NCI-H1417 (cell line): ENCODE results near the gene CYSRT1.
"Not testable (repeated sequence)": the region's sequence is repeated elsewhere in the genome, so short reads cannot be mapped to it uniquely, and the experiment has no call there.

Experiments used
- DNase-seq, 3 experiments: peaks; one replicate each; lab custom pipeline; 2025; lab: John Stamatoyannopoulos, UW

The CYSRT1 gene

DNA sequence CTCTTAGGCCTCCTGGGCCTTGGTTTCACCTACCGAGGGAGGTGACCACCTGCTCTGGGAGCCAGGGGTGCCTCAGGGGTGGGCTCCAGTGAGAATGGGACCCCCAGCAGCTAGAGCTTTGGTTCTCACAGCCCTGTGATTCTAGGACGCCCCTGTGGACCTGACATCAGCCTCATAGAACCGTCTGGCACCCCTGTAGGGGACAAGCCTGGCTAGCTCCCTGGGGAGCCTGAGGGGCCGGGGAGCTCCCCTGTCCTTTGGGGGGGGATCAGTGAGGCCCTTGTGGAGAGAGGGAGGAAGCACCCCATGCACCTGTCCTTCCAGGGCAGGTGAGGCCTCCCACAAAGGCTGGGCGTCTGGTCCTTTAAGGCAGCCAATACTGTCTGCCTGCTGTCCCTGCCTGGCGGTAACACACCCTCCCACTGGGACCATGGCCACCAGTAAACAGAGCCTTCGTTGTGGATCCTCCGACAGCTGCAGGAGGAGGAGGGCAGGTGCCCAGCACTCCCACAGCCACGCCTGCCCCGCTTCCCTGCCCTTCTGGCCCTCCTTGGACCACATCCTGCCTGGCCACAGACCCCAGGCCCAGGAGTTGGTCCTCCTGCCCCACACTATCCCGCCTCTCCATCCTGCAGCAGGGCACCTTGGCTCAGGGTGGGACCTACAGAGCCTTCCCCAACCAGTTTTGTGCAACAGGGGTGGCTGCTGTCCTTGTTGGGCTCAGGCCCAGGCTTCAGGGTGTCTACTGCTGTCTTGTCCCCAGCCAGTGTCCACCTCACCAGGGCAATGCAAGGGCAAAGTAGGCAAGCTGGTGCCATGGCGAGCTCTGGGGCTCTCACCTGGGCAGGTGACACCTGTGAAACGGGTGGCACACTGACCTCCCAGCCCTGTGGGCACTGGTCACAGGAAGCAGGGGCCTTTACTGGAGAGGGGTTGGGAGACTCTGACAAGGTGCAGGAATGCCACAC lies 13.1 kb downstream of the CYSRT1 start:
- peak; percentile 40 to 80 (median 64) for DNase-seq

DNA sequence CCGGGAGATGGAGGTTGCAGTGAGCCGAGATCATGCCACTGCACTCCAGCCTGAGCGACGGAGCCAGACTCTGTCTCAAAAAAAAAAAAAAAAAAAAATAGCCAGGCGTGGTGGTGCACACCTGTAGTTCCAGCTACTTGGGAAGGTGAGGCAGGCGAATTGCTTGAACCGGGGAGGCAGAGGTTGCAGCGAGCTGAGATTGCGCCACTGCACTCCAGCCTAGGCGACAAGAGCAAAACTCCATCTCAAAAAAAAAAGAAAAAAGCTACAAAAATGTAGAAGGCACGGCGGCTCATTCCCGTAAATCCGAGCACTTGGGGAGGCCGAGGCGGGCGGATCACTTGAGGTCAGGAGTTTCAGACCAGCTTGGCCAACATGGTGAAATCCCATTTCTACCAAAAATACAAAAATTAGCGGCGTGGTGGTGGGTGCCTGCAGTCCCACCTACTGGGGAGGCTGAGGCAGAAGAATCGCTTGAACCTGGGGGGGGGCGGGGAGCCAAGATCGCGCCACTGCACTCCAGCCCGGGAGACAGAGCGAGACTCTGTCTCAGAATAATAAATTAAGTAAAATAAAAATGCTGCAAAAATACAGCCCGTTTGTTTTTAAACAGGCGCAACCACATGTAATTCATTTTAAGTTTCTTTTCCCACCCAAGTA lies 14.7 kb downstream of the CYSRT1 start:
- DNase-seq: not testable (repeated sequence)

DNA sequence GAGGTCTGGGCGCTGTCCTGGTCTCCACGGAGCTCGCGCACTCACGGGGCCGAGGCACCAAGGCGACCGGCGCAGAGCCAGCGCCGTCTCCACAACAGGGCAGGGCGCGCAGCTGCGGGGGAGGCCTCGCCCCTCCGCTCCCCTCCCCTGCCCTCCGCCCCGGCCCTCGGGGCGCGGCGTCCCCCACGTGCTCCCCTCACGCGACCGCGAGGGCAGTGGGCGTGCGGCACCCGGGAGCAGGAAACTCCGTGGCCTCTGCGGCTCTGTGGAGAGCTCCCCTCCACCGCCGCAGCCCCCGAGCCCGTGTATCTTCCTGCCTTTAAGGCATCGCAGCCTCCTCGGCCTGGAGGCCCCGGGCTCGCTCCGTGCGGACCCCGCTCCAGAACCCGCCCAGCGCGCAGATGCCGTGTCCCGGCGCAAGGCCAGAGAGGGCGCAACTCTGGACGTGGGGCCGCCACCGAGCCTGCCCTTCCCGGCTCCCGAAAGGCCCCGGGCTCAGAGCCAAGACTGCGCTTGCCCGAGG lies 15.4 kb downstream of the CYSRT1 start:
- DNase-seq: peak; percentile 49 to 97 (median 94)

DNA sequence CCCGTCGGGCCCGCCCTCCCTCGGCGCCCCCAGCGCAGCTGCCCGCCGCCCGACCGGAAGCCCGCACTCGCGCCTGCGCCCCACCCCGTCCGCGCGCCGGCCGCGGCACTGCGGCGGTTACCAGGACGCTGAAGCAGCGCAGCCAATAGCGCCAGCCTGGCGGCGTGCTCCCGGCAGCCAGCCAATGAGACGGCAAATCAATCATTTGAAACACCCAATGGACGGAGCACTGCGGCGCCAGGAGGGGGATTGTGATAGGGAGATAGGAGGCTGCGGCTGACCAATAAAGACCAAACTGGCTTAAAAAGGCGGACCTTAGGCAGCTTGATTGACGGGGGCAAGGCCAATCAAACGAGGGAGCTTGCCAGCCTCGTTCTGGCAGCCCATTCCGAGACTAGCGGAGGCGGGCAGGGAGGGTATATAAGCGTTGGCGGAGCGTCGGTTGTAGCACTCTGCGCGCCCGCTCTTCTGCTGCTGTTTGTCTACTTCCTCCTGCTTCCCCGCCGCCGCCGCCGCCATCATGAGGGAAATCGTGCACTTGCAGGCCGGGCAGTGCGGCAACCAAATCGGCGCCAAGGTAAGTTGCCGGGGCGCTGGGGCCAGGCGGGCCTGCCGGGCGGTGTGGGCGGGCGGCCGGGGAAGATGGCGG lies 16.0 kb downstream of the CYSRT1 start, which contains the start of gene TUBB4B:
Gene TUBB4B, plus strand, starts transcription at position 447 of the 649 bp plus-strand sequence. Its CDS starts 74 bp downstream, at position 521.
- peak; percentile 94 to 100 (median 100) for DNase-seq

DNA sequence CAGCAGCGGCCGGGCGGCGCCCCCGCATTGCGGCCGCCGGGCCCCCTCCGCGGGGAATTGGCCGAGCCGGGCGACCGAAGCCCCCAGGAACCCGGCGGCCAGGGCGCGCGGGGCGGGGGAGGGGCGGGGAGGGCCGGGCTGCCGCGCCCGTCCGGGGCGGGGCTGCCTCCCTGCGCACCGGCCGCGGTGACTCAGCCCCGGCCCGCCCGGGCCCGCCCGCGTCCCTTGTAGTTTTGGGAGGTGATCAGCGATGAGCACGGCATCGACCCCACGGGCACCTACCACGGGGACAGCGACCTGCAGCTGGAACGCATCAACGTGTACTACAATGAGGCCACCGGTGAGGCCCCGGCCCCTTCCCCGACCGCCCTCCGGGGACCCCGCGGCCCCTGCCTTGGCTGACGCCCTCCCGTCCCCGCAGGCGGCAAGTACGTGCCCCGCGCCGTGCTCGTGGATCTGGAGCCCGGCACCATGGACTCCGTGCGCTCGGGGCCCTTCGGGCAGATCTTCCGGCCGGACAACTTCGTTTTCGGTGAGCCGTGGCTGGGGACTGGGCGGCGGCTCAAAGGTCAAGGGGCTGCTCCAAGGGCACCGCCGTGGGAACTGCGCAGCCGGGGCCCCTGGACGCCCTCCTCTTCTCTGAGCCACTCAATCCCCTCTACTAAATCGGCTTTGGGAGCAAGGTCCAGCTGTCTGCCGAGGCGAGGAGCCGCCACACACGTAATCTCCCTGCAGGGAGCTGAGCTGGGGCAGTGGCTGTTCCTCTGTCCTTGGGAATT lies 16.7 kb downstream of the CYSRT1 start:
- peak in 2 of 3 experiments; percentile 45 to 72 for DNase-seq

DNA sequence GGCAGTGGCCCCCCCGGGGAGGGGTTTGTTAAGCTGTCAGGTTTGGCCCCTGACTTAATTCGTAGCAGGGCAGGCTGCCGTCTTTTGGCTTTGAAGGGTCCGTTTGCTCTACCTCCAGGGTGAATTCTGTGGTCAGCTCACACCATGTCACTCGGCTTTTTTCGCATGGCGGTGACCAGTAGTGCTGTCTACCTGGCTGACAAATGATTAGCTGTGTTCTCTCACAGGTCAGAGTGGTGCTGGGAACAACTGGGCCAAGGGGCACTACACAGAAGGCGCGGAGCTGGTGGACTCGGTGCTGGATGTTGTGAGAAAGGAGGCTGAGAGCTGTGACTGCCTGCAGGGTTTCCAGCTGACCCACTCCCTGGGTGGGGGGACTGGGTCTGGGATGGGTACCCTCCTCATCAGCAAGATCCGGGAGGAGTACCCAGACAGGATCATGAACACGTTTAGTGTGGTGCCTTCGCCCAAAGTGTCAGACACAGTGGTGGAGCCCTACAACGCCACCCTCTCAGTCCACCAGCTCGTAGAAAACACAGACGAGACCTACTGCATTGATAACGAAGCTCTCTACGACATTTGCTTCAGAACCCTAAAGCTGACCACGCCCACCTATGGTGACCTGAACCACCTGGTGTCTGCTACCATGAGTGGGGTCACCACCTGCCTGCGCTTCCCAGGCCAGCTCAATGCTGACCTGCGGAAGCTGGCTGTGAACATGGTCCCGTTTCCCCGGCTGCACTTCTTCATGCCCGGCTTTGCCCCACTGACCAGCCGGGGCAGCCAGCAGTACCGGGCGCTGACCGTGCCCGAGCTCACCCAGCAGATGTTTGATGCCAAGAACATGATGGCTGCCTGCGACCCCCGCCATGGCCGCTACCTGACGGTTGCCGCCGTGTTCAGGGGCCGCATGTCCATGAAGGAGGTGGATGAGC lies 17.6 kb downstream of the CYSRT1 start:
- peak in 1 of 3 experiments; percentile 55 for DNase-seq

DNA sequence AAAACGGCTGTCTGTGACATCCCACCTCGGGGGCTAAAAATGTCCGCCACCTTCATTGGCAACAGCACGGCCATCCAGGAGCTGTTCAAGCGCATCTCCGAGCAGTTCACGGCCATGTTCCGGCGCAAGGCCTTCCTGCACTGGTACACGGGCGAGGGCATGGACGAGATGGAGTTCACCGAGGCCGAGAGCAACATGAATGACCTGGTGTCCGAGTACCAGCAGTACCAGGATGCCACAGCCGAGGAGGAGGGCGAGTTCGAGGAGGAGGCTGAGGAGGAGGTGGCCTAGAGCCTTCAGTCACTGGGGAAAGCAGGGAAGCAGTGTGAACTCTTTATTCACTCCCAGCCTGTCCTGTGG lies 18.3 kb downstream of the CYSRT1 start:
- DNase-seq: peak in 1 of 3 experiments; percentile 48

DNA sequence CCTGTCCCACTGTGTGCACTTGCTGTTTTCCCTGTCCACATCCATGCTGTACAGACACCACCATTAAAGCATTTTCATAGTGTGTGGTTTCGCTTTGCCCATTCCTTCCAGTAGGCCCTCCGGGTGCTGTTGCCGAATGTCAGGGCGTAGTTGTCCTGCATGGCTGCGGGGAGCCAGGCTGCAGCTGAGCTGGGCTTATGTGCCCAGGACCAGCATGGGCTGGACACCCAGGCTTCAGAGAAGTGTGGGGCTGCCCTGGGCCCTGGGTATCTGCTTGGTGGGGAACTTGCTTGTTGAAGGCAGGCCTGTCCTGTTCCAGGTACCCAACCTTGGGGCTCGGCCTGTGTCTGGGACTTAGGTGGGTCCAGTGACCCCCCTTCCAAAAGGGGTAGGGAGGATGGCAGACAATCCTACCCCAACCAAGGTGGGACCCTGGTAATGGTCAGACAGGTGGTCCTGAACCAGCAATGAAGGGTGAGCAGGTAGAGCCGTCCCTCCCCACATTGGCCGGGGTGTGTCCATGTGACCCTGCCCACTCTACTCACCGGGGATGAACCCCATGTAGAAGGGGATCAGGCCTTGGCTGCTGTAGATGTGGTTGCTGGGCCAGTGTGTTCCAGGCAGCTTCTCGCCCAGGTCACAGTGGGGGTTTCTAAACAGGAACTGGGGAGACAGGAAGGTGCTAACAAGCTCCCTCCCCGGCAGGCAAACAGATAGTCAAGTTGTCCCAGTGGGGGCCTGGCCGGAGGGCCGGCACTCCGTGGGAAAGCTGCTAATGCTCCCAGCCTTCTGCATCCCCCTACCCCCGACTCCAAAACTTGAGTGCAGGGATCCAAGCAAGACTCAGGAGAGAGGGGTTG lies 18.9 kb downstream of the CYSRT1 start:
- peak in 1 of 3 experiments; percentile 73 for DNase-seq

DNA sequence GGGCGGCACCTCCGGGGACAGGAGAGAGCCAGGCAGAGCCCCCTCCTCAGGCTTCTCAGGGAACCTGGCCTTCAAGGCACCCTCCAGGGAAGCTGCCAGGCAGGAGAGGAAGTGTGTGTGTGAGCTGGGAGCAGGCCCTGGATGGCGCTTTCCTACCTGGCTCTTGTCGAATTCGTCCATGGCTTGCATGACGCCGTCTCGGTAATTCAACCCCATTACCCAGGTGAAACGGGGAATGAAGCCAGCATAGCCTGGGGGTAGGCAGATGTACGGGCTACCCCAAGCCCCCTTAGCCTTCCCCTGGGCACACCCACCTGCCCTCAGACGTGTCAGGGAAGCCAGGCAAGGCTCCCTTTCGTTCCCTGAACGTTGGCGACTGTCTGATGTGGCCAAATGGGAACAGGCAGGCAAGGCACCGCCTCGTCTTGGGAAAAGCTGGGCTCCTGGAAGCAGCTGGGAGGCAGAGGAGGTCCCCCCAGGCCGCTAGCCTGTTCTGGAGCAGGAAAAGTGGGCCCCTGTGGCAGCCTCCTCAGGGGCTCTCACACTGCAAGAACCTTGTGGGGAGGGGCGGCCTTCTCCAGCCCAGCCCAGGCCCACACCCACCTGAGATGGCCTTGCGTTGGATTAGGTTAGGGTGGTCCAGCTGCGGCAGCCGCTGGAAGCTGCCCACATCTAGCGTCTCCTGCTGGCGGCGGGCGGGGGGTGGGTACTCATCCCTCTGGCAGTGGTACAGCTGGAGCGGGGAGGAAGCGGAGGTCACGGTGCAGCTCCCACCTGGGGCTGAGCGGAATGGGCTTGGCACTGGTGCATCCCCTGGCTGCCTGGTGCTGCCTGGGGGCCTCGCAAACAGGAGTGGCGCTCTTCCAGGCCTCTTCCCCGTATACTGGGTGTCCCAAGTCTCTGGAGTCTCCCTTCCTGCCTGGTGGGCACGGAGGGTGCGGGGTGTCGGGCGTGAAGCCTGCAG lies 19.8 kb downstream of the CYSRT1 start:
- DNase-seq: peak in 2 of 3 experiments; percentile 43 to 73

DNA sequence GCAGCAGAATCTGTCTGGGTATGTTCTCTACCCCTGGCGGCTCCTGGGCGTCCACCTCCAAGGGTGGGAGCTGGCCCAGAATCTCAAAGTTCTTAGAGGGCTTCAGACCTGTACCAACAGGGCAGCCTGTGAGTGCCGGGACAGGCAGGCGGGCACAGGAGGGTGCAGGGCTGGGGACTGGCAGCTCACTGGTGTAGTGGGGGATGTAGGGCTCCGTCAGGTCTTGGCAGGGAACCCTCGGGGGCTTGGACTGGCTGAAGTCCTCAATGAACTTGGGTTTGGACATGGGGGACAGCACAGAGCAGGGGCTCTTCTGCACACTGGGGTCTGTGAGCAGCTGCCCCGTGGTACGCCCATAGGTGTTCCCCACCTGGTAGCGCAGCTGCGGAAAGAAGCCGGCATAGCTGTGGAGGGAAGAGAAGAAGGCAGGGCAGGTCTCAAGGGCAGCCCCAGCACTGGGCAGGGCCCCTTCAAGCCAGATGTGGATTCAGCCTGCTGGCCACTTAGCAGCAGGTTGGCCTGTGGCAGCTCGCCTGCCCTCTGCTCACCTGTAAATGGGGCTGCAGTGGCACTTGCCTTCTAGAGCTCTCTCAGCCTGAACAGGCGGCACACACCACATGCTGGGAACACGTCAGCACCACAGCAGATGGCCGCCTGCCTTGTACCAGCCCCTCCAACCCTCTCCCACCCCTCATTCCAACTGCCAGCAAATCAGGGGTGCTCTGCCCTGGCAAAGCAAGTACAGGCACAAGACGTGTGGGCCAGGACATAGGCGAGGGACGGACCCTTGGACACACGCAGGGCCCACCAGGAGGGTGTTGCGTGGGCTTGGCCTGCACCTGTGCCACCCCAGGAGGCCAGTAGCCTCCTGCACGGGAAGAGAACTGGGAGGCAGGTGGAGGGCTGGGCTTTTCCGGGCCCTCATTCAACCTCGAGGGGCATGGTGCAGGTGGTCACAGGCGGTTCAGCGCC lies 20.8 kb downstream of the CYSRT1 start:
- DNase-seq: peak in 2 of 3 experiments; percentile 72 to 84

DNA sequence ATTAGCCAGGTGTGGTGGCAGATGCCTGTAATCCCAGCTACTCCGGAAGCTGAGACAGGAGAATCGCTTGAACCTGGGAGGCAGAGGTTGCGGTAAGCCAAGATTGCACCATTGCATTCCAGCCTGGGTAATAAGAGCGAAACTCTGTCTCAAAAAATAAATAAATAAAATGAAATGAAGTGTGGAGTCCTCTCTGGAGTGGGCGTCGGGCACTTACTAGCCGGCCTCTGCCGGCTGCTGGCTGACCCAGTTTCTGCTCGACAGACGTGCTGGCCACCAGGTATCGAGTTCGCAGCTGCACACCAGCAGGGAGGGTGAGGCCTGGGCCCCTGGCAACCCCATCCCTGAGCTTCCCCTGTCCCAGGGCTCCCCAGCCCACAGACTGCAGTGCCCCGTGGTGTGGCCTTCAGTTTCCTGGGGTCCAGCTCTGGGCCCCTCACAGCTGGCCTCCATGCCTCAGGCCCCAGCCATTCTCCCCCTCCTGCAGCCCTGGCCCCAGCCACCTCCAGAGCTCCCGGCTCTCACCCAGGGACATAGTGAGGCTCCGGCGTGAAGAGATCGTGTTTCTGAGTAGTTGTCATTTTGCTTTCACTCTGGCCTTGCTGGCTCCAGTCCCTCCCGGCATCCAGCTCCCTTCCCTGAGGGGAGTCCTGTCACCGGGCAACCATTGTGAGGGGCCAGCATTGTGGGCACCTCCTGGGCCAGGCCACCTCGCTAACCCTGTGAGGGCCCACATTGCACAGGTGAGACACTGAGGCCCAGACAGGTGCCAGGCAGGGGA lies 22.4 kb downstream of the CYSRT1 start:
- DNase-seq: peak in 1 of 3 experiments; percentile 22

DNA sequence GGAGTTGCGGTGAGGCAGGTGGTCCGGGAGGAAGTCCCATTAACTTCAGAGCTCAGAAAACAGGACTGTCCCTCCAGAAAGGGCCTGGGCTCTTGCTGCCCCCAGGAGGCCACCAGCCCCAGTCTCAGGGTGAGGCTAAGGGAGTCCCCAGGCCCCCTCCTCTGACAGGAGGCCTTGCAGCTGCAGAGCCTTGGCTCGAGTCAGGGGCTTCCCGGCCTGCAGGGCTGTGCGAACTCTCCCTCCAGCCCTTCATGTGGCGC lies 22.9 kb downstream of the CYSRT1 start:
- DNase-seq: no peak

DNA sequence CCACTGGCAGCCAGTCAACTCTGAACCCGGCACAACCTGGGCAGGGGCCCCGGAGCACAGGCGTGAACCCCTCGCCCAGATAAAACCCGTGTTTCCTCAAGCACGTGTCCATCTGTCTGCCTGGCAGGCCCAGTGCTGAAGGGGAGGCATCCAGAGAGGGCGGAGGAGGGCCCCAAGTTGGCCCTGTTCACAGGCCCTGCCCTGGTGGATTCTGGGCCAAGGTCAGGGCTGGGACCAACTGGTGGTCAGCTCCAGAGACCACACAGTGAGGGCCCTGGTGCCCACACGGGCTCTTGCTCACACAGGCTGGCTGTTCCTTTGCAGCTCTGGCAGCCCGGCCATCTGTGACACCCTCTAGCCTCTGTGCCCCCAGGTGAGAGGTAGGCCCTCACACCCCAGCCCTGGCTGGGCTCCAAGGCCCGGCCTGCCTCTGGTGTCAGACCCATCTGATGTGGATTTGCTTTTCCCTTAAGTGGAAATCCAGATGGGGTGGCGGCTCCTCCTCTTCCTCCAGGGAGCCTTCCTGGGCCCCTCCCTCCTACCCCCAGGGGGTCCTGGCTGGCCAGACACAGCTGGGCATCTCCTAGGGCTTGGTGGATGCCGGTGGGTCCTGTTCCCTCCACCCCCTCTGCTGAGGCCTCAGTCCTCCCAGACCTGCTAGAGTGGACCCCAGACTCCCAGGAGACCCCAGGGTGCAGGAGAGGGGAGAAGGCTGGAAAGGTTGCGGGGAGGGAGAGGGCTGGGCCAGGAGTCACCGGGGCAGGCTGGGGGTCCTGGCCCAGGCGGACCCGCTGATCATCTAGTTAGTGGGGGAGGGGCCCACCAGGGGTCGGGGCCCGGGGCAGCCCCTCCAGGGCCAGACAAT lies 25.6 kb downstream of the CYSRT1 start:
- DNase-seq: no peak

DNA sequence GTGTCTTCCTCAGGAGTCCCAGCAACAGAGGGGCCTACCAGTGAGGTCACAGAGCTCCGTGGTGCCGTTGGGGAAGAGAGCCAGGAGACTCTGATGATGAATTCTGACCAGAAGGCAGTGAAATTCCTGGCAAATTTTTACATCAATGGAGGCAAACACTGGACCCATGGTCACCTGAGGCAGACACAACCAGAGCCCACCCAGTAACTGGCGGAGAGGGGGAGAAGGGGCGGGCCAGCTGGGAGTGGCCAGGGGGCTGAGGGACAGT lies 26.2 kb downstream of the CYSRT1 start, which contains the start of gene STPG3:
Gene STPG3, plus strand, starts transcription at position 93 of the 268 bp plus-strand sequence. Its CDS starts 1 bp downstream, at position 94.
- no peak for DNase-seq

DNA sequence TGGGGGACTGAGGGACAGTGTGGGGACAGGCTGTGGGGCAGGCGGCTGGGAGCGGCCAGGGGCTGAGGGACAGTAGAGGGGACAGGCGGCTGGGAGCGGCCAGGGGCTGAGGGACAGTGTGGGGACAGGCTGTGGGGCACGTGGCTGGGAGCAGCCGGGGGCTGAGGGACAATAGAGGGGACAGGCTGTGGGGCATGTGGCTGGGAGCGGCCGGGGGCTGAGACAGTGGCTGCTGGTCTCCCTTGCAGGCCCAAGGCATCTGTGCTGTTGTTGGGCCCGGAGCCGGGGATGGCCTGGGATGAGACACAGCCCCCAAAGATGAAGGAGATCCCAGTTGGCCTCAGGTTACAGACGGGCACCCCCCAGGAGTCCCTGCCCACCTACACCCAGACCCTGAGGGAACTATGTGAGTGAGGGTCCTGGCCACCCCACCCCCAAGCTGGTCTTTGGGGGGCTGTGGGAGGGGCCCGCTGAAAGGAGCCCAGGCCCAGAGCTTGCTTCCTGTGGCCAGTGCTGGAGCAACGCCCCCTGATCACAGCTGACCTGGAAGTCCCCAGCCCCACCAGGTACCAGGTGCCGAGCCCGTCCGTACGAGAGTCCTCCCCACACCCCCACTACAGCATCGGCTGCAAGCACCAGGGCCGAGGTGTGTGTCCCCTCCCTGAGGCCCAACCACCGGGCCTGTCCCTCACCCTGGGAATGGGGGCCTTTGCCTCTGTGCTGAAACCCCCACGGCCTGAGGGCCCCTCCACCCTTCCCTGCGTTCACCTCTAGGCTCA lies 26.7 kb downstream of the CYSRT1 start:
- DNase-seq: no peak
